ENCODE measurements around the gene CNRIP1. TPM values are rescaled to one million over a fixed set of nuclear protein-coding genes. Genes with fewer than 3 reads are reported as not detected.
A peak's percentile ranks its signal among the peaks of the same experiment; 100 is the strongest.

The CNRIP1 gene
- polyA plus RNA-seq, 4 donors = 19.8 to 27.5 (median 21.8) TPM

- no peak for DNase-seq (ENCODE audit: low read depth in 4 of 4, low spot score in 2 of 4)
Observed at GRCh38 chr2:68294187-68294586, 25.6 kb downstream of the CNRIP1 start.

GRCh38 chr2:68293755-68294154 is 26.0 kb downstream of the CNRIP1 start:
- no peak for DNase-seq (ENCODE audit: low read depth in 4 of 4, low spot score in 2 of 4)

DNA sequence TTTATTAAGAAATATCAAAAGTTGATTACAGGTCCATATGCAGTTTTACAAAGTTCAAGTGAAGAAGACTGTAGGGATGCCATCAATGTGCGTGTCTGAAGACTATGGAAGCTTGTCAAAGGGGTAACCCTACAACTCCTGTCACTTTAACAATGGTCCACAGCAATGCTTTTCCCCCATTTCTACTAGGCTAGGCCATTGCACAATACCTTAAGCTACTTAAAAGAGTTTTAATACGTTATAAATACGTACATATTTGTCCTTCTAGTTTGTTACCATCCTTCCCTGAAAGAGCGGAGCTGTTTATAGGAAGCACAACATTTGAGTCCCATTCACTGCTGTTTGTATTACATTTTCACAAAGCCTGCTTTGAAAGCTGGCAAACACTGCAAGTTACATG is 26.7 kb downstream of the CNRIP1 start:
- DNase-seq (ENCODE audit: low read depth in 4 of 4, low spot score in 2 of 4) = no peak

DNA sequence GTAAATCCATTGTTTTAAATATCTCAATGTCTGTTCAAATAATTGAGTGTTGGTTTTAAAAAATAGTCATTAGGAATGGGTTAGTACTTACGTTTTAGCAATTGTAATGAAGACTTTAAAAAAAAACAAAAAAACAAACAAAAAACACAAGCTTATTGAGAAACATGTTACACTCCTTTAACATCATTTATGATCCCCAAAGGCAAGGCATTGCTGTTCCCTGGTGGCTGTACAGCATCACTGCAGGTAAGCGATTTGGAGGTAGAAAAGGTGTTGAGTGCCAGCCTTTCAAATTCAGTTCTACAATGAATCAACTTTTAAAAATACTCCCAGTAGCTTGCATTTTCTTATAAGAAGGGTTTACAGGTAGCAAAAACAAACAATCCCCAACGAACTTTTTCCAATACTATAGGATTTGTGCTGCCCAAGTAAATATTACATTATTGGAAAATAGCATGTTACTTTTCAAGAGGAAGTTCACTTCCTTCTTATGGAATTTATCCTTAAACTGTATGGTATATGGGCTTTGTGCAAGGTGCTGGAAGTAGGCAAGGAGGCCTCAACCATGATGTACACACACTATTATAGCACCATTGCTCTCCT is 27.5 kb downstream of the CNRIP1 start:
- no peak for DNase-seq (ENCODE audit: low read depth in 4 of 4, low spot score in 2 of 4)

- no peak for DNase-seq (ENCODE audit: low read depth in 4 of 4, low spot score in 2 of 4)
Observed at GRCh38 chr2:68291314-68291713, 28.4 kb downstream of the CNRIP1 start.

DNA sequence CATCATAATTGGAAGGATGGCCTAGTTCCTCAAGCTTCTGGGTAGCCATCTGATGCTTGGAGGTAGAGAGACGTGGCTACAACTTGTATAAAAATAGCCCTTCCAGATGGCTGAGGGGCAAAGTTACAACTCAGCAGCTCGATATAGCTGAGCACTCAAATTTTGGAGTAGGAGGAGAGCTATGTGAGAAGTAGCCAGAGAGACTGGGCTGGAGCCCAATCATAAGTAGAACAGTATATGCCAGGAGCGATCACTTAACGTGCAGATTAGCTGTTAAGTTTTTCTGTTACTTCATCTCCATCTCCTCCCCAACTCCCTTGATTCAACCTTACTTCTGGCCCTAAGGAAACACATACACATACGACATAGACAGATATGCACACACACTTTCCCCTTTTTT is 28.8 kb downstream of the CNRIP1 start:
- DNase-seq (ENCODE audit: low read depth in 4 of 4, low spot score in 2 of 4) = no peak

GRCh38 chr2:68287580-68288441 is 31.9 kb downstream of the CNRIP1 start:
- DNase-seq (ENCODE audit: low read depth in 4 of 4, low spot score in 2 of 4) = no peak

GRCh38 chr2:68284896-68285295 is 34.9 kb downstream of the CNRIP1 start:
- DNase-seq (ENCODE audit: low read depth in 4 of 4, low spot score in 2 of 4) = peak in 1 of 4 donors; percentile 23

- no peak for DNase-seq (ENCODE audit: low read depth in 4 of 4, low spot score in 2 of 4)
Observed at GRCh38 chr2:68283419-68283812, 36.3 kb downstream of the CNRIP1 start.

DNA sequence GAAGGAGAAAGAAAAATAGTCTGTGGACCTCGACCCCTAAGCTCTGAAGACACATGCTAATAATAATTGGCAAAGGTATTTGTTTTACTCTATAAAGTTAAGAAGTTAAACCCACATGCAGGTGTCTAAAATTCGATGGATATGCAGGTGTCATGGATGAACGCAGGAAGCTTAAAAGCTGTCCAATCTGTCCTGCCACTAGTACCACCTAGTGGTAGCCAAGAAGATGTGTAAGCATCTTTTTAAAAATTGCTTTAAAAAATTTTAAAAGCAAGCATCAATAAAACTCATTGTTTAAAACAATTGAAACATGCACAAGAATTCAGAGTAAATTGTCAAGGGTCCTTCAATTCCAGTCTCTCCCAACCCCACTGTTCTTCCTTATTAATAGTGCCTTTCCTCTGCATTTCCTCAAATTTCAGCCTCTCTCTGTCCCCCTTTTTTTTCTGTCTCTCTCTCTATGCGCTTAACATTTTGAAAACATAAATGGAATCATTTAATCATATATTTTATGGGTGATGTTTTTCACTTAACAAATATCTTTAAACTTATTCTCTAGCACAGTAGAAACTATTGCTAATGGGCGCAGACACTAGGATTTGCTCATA is 36.8 kb downstream of the CNRIP1 start:
- no peak for DNase-seq (ENCODE audit: low read depth in 4 of 4, low spot score in 2 of 4)

GRCh38 chr2:68280796-68281195 is 39.0 kb downstream of the CNRIP1 start:
- peak in 2 of 4 donors; percentile 42 to 59 for DNase-seq (ENCODE audit: low read depth in 4 of 4, low spot score in 2 of 4)

DNA sequence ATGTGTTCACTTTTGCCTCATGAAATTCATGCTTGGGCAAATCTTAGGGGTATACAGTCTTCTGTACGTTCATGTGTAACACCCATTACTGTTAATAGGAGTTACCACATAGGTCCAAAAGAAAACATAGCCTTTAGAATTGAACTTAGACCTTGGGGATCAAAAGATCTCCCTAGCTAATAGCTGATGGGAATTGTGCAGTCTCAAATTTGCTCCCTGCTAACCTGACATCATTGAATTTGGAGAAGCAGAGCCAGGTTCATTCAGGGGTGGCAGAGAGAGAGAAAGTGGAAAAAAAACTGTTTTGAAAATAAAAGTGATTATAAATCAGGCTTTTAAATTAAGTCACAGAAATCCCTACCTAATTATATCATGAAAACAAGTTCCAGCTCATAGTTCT is 39.4 kb downstream of the CNRIP1 start:
- peak in 1 of 4 donors; percentile 24 for DNase-seq (ENCODE audit: low read depth in 4 of 4, low spot score in 2 of 4)

GRCh38 chr2:68279691-68280090 is 40.1 kb downstream of the CNRIP1 start:
- no peak for DNase-seq (ENCODE audit: low read depth in 4 of 4, low spot score in 2 of 4)

DNA sequence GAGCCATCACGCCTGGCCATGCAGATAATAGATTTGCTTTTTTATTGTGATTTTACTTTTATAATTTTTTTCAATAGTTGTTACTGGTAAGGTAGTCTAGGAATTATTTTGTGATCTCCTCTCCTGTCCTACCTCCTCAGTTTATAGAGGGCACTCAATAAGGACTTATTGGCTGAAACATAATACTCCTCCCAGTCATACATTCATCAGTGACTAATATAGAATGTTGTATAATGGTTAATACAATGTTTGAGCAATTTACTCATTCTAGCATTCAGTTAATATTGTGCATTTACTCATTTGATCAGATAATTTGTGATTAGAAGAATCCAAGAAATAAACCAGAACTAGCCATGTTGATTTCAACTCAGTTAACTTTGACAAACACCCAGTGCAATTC is 41.6 kb downstream of the CNRIP1 start:
- DNase-seq (ENCODE audit: low read depth in 4 of 4, low spot score in 2 of 4) = no peak

DNA sequence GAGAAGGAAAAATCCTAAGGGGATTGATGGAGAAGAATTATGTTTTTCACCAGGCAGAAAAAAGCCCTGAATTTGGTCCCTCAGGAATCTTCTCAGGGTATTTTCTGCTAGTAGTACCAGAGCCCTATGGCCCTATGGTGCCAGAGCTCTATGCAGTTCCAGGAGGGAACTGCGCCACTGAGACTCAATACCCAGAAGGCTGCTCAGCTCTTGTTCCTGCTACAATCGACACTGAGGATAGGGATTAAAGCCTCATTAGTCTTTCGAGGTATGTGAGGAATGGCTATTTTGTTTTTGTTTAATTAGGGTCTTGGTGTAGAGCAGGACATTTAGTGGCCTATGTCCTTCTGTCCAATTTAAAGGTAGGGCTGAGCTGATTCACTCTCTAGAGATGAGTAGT is 45.7 kb downstream of the CNRIP1 start:
- no peak for DNase-seq (ENCODE audit: low read depth in 4 of 4, low spot score in 2 of 4)

DNA sequence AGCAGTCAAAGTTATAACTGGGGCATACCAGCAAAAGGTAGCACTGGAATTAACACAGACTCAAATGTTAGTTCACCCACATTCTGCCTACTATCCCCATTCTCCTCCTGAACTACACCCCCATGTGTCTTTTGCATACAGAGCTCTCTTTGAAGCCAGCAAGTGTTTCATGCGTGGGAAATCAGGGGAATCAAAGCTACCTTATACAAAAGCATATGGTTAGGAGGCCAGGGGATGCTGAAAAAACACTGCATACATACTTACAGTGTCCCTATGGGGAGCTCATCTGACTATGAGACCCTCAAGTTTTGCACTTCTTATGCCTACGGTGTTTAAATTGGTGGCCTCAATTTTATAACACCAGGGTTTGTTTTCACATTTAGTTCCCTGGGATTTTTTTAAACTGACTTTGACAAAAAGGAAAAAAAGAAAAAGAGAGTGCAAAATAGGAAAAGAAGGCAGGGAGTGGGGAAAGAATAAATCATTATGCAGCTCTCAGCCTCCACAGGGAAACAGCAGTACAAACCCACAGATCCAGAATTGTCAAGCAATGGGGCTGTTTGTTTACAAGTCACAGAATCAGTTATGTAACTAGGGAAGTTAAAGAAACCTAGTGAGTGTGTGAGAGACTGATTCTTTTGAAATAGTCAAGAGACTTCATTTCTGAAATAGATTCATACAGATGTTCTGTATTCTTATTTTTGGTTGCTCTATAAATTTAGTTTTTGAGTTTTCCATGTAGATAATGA is 47.3 kb downstream of the CNRIP1 start:
- no peak for DNase-seq (ENCODE audit: low read depth in 4 of 4, low spot score in 2 of 4)

DNA sequence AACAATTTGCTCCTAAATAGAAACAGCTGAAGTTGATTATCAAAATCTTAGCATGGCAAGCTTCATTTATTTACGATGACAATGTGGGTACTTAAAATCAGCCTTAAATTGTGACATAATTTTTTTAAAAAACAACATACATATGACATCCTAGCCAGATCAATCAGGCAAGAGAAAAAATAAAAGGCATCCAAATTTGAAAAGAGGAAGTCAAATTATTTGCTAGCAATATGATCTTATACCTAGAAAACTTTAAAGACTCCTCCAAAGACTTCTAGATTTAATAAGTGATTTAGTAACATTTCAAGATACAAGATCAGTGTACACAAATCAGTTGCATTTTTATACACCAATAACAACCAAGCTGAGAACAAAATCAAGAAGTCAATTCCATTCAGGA is 53.1 kb downstream of the CNRIP1 start:
- DNase-seq (ENCODE audit: low read depth in 4 of 4, low spot score in 2 of 4) = no peak

DNA sequence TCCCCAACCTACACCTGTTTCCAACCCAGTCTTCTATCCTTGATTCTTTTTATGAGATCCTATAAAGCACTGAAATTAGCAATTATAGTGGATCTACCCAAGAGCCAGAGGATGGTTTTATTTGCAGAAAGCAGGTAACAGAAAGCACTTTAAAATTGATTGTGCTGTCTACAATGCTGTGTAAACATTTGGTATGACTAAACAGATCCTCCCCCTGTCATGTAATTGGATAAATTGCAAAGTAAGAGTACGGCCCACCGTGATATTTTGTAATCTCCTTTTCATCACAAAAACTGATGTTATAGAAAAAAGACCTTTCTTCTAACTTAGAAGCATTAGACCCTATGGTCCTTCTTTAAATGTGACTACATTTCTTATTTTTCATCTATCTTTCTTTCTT is 56.1 kb downstream of the CNRIP1 start:
- no peak for DNase-seq (ENCODE audit: low read depth in 4 of 4, low spot score in 2 of 4)

- DNase-seq (ENCODE audit: low read depth in 4 of 4, low spot score in 2 of 4) = no peak
Observed at GRCh38 chr2:68258851-68259250, 60.9 kb downstream of the CNRIP1 start.

- no peak for DNase-seq (ENCODE audit: low read depth in 4 of 4, low spot score in 2 of 4)
Observed at GRCh38 chr2:68256093-68256450, 63.7 kb downstream of the CNRIP1 start.
